Renal pelvis (tissue), 4 donors: ENCODE data around the gene BCL2L12. TPM values are rescaled to one million over a fixed set of nuclear protein-coding genes. Genes with fewer than 3 reads are reported as not detected.
"Not testable (repeated sequence)": the region's sequence is repeated elsewhere in the genome, so short reads cannot be mapped to it uniquely, and the experiment has no call there.

Experiments used
- DNase-seq: peaks from one replicate; pipeline ENCODE4 v3.0.0-alpha.2; 2013
- polyA plus RNA-seq, 3 donors: library from polyadenylated mRNA; unstranded; fragments of 120-200 nt; gene quantifications; one replicate each; pipeline ENCODE4 v1.2.1, GENCODE V29; 2013; ENCODE audit not compliant: insufficient read length in 3 of 3

The BCL2L12 gene
- polyA plus RNA-seq, 3 donors: 30.7 to 39.6 (median 31.5) TPM

GRCh38 chr19:49701271-49701786 is 35.6 kb downstream of the BCL2L12 start:
- no peak for DNase-seq

GRCh38 chr19:49704888-49705642 is 39.3 kb downstream of the BCL2L12 start:
- DNase-seq: no peak

GRCh38 chr19:49705919-49706318 is 40.2 kb downstream of the BCL2L12 start:
- DNase-seq: no peak

GRCh38 chr19:49710372-49710951 is 44.7 kb downstream of the BCL2L12 start:
- no peak for DNase-seq

GRCh38 chr19:49712397-49712859 is 46.7 kb downstream of the BCL2L12 start:
- DNase-seq: no peak

- DNase-seq: no peak
Observed at GRCh38 chr19:49713236-49713845, 47.6 kb downstream of the BCL2L12 start.

GRCh38 chr19:49716154-49716553 is 50.4 kb downstream of the BCL2L12 start:
- DNase-seq: no peak

- DNase-seq: no peak
Observed at GRCh38 chr19:49718511-49718910, 52.8 kb downstream of the BCL2L12 start.

- no peak for DNase-seq
Observed at GRCh38 chr19:49718991-49719390, 53.3 kb downstream of the BCL2L12 start.

GRCh38 chr19:49719420-49719819 is 53.7 kb downstream of the BCL2L12 start:
- DNase-seq: not testable (repeated sequence)

Other genes starting within 250 kb of the BCL2L12 start
- gene PTH2, start 242.5 kb upstream of the BCL2L12 start, polyA plus RNA-seq: not detected
- not detected for gene GFY, start 240.5 kb upstream of the BCL2L12 start, polyA plus RNA-seq
- under 1 TPM; 0.28 to 0.62 (median 0.55) TPM for gene SLC17A7, start 224.4 kb upstream of the BCL2L12 start, polyA plus RNA-seq
- 100 to 1,000 TPM in 1 of 3 donors, 10 to 100 TPM in 2; 92.0 to 101 (median 99.4) TPM for gene PIH1D1, start 214.1 kb upstream of the BCL2L12 start, polyA plus RNA-seq
- gene ALDH16A1, start 212.7 kb upstream of the BCL2L12 start, polyA plus RNA-seq: 10 to 100 TPM; 19.2 to 33.0 (median 26.3) TPM
- gene FLT3LG, start 191.7 kb upstream of the BCL2L12 start, polyA plus RNA-seq: 1 to 10 TPM; 3.1 to 5.1 (median 5.1) TPM
- 1,000 to 10,000 TPM; 2,758 to 3,345 (median 3,013) TPM for gene RPL13A, start 178.3 kb upstream of the BCL2L12 start, polyA plus RNA-seq
- gene RPS11, start 169.5 kb upstream of the BCL2L12 start, polyA plus RNA-seq: 1,000 to 10,000 TPM; 2,501 to 3,013 (median 2,811) TPM
- gene FCGRT, start 153.3 kb upstream of the BCL2L12 start, polyA plus RNA-seq: 100 to 1,000 TPM; 291 to 328 (median 294) TPM
- 10 to 100 TPM; 21.3 to 22.4 (median 21.7) TPM for gene RCN3, start 137.9 kb upstream of the BCL2L12 start, polyA plus RNA-seq
- gene NOSIP, start 85.4 kb upstream of the BCL2L12 start, polyA plus RNA-seq: 10 to 100 TPM; 69.3 to 81.1 (median 79.5) TPM
- 1 to 10 TPM; 6.5 to 8.2 (median 7.7) TPM for gene PRRG2, start 84.6 kb upstream of the BCL2L12 start, polyA plus RNA-seq
- gene PRR12, start 74.8 kb upstream of the BCL2L12 start, polyA plus RNA-seq: 10 to 100 TPM; 24.2 to 34.2 (median 29.2) TPM
- 10 to 100 TPM; 25.8 to 31.9 (median 31.6) TPM for gene RRAS, start 25.8 kb upstream of the BCL2L12 start, polyA plus RNA-seq
- 10 to 100 TPM; 36.6 to 45.7 (median 45.0) TPM for gene SCAF1, start 23.7 kb upstream of the BCL2L12 start, polyA plus RNA-seq
- gene IRF3, start 76 bp upstream of the BCL2L12 start, polyA plus RNA-seq: 10 to 100 TPM; 55.6 to 74.3 (median 68.3) TPM
- gene PRMT1, start 11.3 kb downstream of the BCL2L12 start, polyA plus RNA-seq: 100 to 1,000 TPM; 239 to 257 (median 241) TPM
- 1 to 10 TPM; 1.3 to 2.3 (median 2.1) TPM for gene ADM5, start 23.7 kb downstream of the BCL2L12 start, polyA plus RNA-seq
- 10 to 100 TPM; 11.2 to 13.6 (median 11.6) TPM for gene CPT1C, start 25.2 kb downstream of the BCL2L12 start, polyA plus RNA-seq
- gene TSKS, start 97.4 kb downstream of the BCL2L12 start, polyA plus RNA-seq: under 1 TPM in 2 of 3 donors, not detected in 1; 0.06 to 0.16 TPM
- 10 to 100 TPM; 58.7 to 71.5 (median 68.4) TPM for gene AP2A1, start 101.1 kb downstream of the BCL2L12 start, polyA plus RNA-seq
- gene FUZ, start 147.4 kb downstream of the BCL2L12 start, polyA plus RNA-seq: 10 to 100 TPM; 35.3 to 45.3 (median 42.9) TPM
- gene MED25, start 152.4 kb downstream of the BCL2L12 start, polyA plus RNA-seq: 10 to 100 TPM; 70.0 to 77.3 (median 75.0) TPM
- gene PTOV1, start 185.2 kb downstream of the BCL2L12 start, polyA plus RNA-seq: 100 to 1,000 TPM; 351 to 386 (median 360) TPM
- 10 to 100 TPM; 57.0 to 83.3 (median 81.4) TPM for gene PNKP, start 201.6 kb downstream of the BCL2L12 start, polyA plus RNA-seq
- gene AKT1S1, start 211.4 kb downstream of the BCL2L12 start, polyA plus RNA-seq: 10 to 100 TPM; 36.1 to 46.8 (median 42.8) TPM
- gene TBC1D17, start 211.8 kb downstream of the BCL2L12 start, polyA plus RNA-seq: 10 to 100 TPM; 48.3 to 64.2 (median 61.1) TPM
- 1 to 10 TPM; 2.7 to 3.6 (median 3.1) TPM for gene IL4I1, start 231.0 kb downstream of the BCL2L12 start, polyA plus RNA-seq